ENCODE measurements around the gene SKI. TPM values are rescaled to one million over a fixed set of nuclear protein-coding genes. Genes with fewer than 3 reads are reported as not detected.

Gene SKI
- polyA plus RNA-seq, 3 donors, result 0.20 to 6.6 (median 0.25) TPM

DNA sequence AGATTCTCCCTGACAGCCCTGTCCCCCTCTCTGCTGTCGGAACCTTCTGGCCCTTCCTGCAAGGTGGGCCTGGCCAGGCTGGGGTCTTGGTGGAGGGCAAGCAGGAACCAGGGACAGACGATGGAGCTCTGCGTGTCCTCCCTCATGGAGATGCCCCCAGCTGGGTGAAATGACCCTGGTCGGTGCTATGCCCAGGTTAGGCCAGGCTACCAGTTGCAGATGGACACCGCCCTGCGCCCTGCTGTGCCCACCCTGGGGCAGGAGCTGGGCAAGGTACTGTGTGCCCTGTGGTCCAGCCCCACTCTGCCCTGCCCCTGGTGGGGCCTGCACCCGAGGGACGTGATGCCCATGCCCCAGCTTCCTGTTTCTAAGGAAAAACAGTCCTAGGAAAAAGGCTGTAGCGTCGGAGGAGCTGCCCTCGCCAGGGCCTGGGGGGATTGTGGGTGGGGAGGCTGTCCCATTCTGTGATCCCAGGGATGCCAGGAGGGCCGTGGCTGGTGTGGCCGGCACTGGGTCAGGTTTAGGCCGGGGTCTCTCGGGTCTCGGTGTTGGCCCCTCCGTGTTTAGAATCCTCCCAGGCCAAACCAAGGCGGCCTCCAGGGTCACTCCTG is 85.6 kb downstream of the SKI start:
- no peak for DNase-seq
- TF ChIP-seq, protein P1, sequence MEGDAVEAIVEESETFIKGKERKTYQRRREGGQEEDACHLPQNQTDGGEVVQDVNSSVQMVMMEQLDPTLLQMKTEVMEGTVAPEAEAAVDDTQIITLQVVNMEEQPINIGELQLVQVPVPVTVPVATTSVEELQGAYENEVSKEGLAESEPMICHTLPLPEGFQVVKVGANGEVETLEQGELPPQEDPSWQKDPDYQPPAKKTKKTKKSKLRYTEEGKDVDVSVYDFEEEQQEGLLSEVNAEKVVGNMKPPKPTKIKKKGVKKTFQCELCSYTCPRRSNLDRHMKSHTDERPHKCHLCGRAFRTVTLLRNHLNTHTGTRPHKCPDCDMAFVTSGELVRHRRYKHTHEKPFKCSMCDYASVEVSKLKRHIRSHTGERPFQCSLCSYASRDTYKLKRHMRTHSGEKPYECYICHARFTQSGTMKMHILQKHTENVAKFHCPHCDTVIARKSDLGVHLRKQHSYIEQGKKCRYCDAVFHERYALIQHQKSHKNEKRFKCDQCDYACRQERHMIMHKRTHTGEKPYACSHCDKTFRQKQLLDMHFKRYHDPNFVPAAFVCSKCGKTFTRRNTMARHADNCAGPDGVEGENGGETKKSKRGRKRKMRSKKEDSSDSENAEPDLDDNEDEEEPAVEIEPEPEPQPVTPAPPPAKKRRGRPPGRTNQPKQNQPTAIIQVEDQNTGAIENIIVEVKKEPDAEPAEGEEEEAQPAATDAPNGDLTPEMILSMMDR (IDR thresholded peaks at IDR 0.05), result no peak
- WGBS (ENCODE audit: insufficient coverage), result 59% methylated on average over 17 of the region's 18 CpGs
- H3K27me3 ChIP-seq (ENCODE audit: control insufficient read depth in 2 of 2, insufficient read depth in 2 of 2, low read length in 2 of 2), result peaks cover 5 to 43% of the 10 kb centered on the region in 2 donors
- H3K27ac ChIP-seq (ENCODE audit: low read depth in 1 of 2, low read length in 2 of 2), result no peak overlapping the region
- H3K4me2 ChIP-seq (replicated peaks; ENCODE audit: extremely low read depth, low read length, poor library complexity, severe bottlenecking), result peak overlapping the region; percentile 54
- peaks cover 15 to 23% of the 10 kb centered on the region in 2 donors for H3K4me1 ChIP-seq (ENCODE audit: control insufficient read depth in 1 of 2, insufficient read depth in 2 of 2, low read length in 2 of 2)
- H3K4me1 Mint-ChIP-seq, result peaks cover 4% of the 10 kb centered on the region
- H4K20me1 ChIP-seq (ENCODE audit: insufficient read depth, low read length), result peaks cover 31% of the 10 kb centered on the region
- peaks cover 12 to 54% (median 25%) of the 10 kb centered on the region in 3 donors for H3K27me3 Mint-ChIP-seq (ENCODE audit: low read depth in 3 of 3)
- peak overlapping the region in 1 of 2 donors; percentile 71 for H3K4me3 Mint-ChIP-seq
- H3K4me3 ChIP-seq (replicated peaks in 1 of 3; ENCODE audit: low read depth in 2 of 3, low read length in 3 of 3), result peak overlapping the region in 1 of 3 experiments; percentile 37
- H3K9me3 ChIP-seq (replicated peaks in 1 of 2; ENCODE audit: control insufficient read depth in 1 of 2, insufficient read depth in 1 of 2, low read length in 2 of 2), result no peaks in the 10 kb centered on the region
- H3K9ac ChIP-seq (ENCODE audit: insufficient read depth, low read length, poor library complexity, severe bottlenecking), result no peak overlapping the region
- H3K36me3 Mint-ChIP-seq, result peaks cover 8 to 9% of the 10 kb centered on the region in 2 donors
- H2AFZ ChIP-seq (ENCODE audit: insufficient read depth, low read depth, low read length, poor library complexity, severe bottlenecking), result no peak overlapping the region
- H3K9me3 Mint-ChIP-seq, result no peaks in the 10 kb centered on the region
- intact Hi-C loops (cut with micrococcal nuclease), result loop anchor here (5.0 to 10.0 kb wide), 2 partner anchors 116 to 119 kb away; partner anchors contain the start of gene FAAP20 (in 1 of the 2)
- peaks cover 4 to 7% of the 10 kb centered on the region in 2 donors for H3K36me3 ChIP-seq (replicated peaks in 1 of 2; ENCODE audit: control insufficient read depth in 1 of 2, insufficient read depth in 2 of 2, low read length in 2 of 2)
- H3K79me2 ChIP-seq (ENCODE audit: insufficient read depth, low read length), result no peaks in the 10 kb centered on the region
- H3K27ac Mint-ChIP-seq, result peak overlapping the region in 1 of 7 donors; percentile 2

DNA sequence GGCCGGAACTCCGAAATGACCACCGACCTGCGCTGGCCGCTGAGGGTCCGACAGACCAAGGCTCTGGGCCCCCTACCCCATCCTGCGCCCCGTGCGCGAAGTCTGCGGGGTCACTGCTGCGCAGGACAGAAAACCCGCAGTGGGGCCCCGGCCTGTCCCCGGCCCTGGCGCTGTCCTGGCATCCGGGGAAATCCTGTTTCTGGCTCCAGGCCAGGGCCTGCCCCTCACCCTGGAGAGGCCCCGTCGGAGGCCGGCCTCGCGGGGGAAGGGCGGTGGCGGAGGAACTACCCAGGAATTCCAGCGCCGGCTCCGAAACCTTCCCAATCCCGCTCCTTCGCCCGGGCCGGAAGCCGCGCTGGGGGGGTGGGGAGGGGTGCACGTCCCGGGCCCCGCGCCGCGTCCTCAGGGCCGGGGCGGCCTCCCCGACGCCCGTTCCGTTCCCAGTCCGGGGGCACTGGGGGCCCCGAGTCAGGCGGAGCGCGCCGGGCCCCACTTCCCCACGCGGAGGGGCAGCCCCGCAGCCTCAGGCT is 86.2 kb downstream of the SKI start:
- DNase-seq, result no peak
- Histone ChIP-seq H3K27me3 (ENCODE audit: control insufficient read depth in 2 of 2, insufficient read depth in 2 of 2, low read length in 2 of 2) (peaks cover 5 to 43% of the 10 kb centered on the region in 2 donors), H3K27ac (ENCODE audit: low read depth in 1 of 2, low read length in 2 of 2) (no peak overlapping the region), H3K4me1 (ENCODE audit: control insufficient read depth in 1 of 2, insufficient read depth in 2 of 2, low read length in 2 of 2) (peaks cover 15 to 23% of the 10 kb centered on the region in 2 donors), H3K9ac (ENCODE audit: insufficient read depth, low read length, poor library complexity, severe bottlenecking) (no peak overlapping the region), H3K79me2 (ENCODE audit: insufficient read depth, low read length) (no peaks in the 10 kb centered on the region), H2AFZ (ENCODE audit: insufficient read depth, low read depth, low read length, poor library complexity, severe bottlenecking) (no peak overlapping the region), H4K20me1 (ENCODE audit: insufficient read depth, low read length) (peaks cover 27% of the 10 kb centered on the region), H3K36me3 (replicated peaks in 1 of 2; ENCODE audit: control insufficient read depth in 1 of 2, insufficient read depth in 2 of 2, low read length in 2 of 2) (peaks cover 0 to 6% of the 10 kb centered on the region in 2 donors), H3K9me3 (replicated peaks in 1 of 2; ENCODE audit: control insufficient read depth in 1 of 2, insufficient read depth in 1 of 2, low read length in 2 of 2) (no peaks in the 10 kb centered on the region), H3K4me2 (replicated peaks; ENCODE audit: extremely low read depth, low read length, poor library complexity, severe bottlenecking) (peak overlapping the region; percentile 54), H3K4me3 (replicated peaks in 1 of 3; ENCODE audit: low read depth in 2 of 3, low read length in 3 of 3) (peak overlapping the region in 1 of 3 experiments; percentile 37)
- no peaks in the 10 kb centered on the region for H3K9me3 Mint-ChIP-seq
- peaks cover 3 to 5% of the 10 kb centered on the region in 2 donors for H3K36me3 Mint-ChIP-seq
- no peak overlapping the region for H3K27ac Mint-ChIP-seq
- TF ChIP-seq, protein P1 (IDR thresholded peaks at IDR 0.05), result no peak
- peak overlapping the region in 1 of 2 donors; percentile 71 for H3K4me3 Mint-ChIP-seq
- H3K4me1 Mint-ChIP-seq, result peaks cover 4% of the 10 kb centered on the region
- H3K27me3 Mint-ChIP-seq (ENCODE audit: low read depth in 3 of 3), result peaks cover 12 to 56% (median 25%) of the 10 kb centered on the region in 3 donors
- intact Hi-C loops (cut with micrococcal nuclease), result loop anchor here (5.0 to 10.0 kb wide), 2 partner anchors 117 to 120 kb away; partner anchors contain the start of gene FAAP20 (in 1 of the 2)
- WGBS (ENCODE audit: insufficient coverage), result 22% methylated on average over 31 of the region's 54 CpGs

Measured in CD14-positive monocyte (primary cell).